Right hindlimb (tissue), 1 donor: Measurements from ENCODE around the gene ADRA1B.

Experiments
- DNase-seq: peaks from one replicate; pipeline ENCODE4 v3.0.0-alpha.2; 2018

The ADRA1B gene

GRCh38 chr5:159902444-159903121 lies 13.7 kb upstream of the ADRA1B start:
- DNase-seq: no peak

- no peak for DNase-seq
Measured at GRCh38 chr5:159903131-159903530, 13.2 kb upstream of the ADRA1B start.

- DNase-seq: no peak
Measured at GRCh38 chr5:159904874-159905273, 11.4 kb upstream of the ADRA1B start.

- no peak for DNase-seq
Measured at GRCh38 chr5:159905496-159905895, 10.8 kb upstream of the ADRA1B start.

GRCh38 chr5:159906463-159906862 lies 9.8 kb upstream of the ADRA1B start:
- no peak for DNase-seq

- no peak for DNase-seq
Measured at GRCh38 chr5:159906943-159907342, 9.3 kb upstream of the ADRA1B start.

- no peak for DNase-seq
Measured at GRCh38 chr5:159907689-159908590, 8.3 kb upstream of the ADRA1B start.

- no peak for DNase-seq
Measured at GRCh38 chr5:159908591-159908940, 7.7 kb upstream of the ADRA1B start.

GRCh38 chr5:159909126-159909525 lies 7.2 kb upstream of the ADRA1B start:
- DNase-seq: no peak

GRCh38 chr5:159910207-159910842 lies 6.0 kb upstream of the ADRA1B start:
- DNase-seq: no peak

- no peak for DNase-seq
Measured at GRCh38 chr5:159910843-159911229, 5.4 kb upstream of the ADRA1B start.

- DNase-seq: no peak
Measured at GRCh38 chr5:159911349-159911748, 4.9 kb upstream of the ADRA1B start.

GRCh38 chr5:159912033-159912800 lies 4.1 kb upstream of the ADRA1B start:
- no peak for DNase-seq

GRCh38 chr5:159913048-159913447 lies 3.2 kb upstream of the ADRA1B start:
- no peak for DNase-seq

- no peak for DNase-seq
Measured at GRCh38 chr5:159913501-159913900, 2.8 kb upstream of the ADRA1B start.

- DNase-seq: no peak
Measured at GRCh38 chr5:159916841-159917761, 819 bp downstream of the ADRA1B start.

GRCh38 chr5:159917994-159918393 lies 1.7 kb downstream of the ADRA1B start:
- DNase-seq: no peak

GRCh38 chr5:159921721-159922120 lies 5.4 kb downstream of the ADRA1B start:
- no peak for DNase-seq

GRCh38 chr5:159923008-159923407 lies 6.7 kb downstream of the ADRA1B start:
- DNase-seq: no peak

GRCh38 chr5:159928122-159928909 lies 12.0 kb downstream of the ADRA1B start:
- peak; percentile 41 for DNase-seq

GRCh38 chr5:159929176-159929575 lies 12.9 kb downstream of the ADRA1B start:
- no peak for DNase-seq
